ENCODE results near the gene BNC2. TPM values are rescaled to one million over a fixed set of nuclear protein-coding genes. Genes with fewer than 3 reads are reported as not detected.

Gene BNC2
- polyA plus RNA-seq, 4 donors: 0.81 to 11.1 (median 1.3) TPM; not detected in 1

DNA sequence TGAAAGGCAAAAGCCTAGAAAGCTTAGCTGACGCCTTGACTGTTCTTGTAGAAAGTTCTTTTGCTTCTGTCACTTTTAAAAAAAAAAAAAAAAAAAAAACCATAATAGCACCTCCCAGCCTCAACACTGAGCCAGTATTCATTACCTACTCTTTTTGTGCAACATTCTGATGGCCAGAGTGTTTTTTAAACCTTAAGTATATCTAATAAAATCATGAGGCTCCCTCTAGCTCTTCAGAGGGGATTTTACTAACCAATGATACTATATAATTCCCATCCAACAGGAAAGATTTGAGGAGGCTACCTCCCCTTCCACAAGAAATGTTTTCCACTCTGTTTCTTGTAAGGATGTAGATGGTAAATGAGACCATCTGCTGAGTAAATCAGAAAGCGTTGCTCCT is 3.9 kb downstream of the BNC2 start:
- no peaks in the 10 kb centered on the region for H3K9me3 ChIP-seq (ENCODE audit: control insufficient read depth in 2 of 2, insufficient read depth in 1 of 2, low read depth in 1 of 2, low read length in 1 of 2)
- no peaks in the 10 kb centered on the region for H3K36me3 ChIP-seq (ENCODE audit: control insufficient read depth in 3 of 3, insufficient read depth in 2 of 3, low read depth in 1 of 3, low read length in 3 of 3)
- no peak overlapping the region for H3K27ac ChIP-seq (ENCODE audit: low read depth in 1 of 3, low read length in 2 of 3)
- H3K27me3 ChIP-seq (ENCODE audit: control insufficient read depth in 3 of 3, insufficient read depth in 3 of 3, low read length in 3 of 3): peaks cover 0 to 36% (median under 1%) of the 10 kb centered on the region in 3 donors
- FAIRE-seq (no peak), DNase-seq (no peak)
- WGBS, 3 donors: 63 to 74% (median 63%) methylated on average over 2 of the region's 2 CpGs
- H3K4me3 ChIP-seq (ENCODE audit: low read depth in 1 of 3, low read length in 3 of 3): no peak overlapping the region
- H3K4me1 ChIP-seq (ENCODE audit: control insufficient read depth in 3 of 3, insufficient read depth in 2 of 3, low read depth in 1 of 3, low read length in 2 of 3): peaks cover 0 to 4% (median 0%) of the 10 kb centered on the region in 3 donors

DNA sequence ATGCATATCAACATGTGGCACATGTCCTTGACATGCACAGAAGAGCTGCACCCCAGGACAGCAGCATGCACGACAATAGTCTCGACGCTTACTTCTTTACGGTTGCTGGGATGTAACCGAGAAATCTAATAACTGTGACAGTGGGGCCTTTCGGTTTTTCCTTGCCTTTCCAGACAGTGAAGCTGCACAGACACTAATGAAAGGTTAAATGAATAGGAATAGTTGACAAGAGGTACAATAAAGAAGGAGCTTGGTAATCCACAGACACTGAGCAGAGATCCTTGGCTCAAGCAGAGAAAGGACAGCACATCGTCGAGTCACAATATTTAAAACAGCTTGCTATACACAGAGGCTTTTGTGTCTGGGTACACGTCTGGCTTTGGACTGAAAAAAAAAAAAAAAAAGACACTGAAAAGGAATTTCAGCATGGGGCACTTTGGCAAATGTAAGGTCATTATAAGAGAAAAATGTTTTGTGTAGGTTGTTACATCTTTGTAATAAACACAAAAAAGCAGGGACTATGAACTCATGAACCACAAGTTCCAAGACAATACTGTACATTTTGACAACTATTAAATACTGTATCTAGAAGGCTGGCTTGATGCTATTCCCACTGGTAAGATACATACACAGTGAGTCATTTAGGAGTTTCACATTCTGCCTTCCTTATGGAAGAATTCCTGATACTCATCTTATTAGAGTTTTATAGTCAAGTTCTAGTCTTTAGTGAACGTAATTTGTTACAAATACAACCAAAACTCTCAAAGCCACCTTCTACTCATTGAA is 5.6 kb downstream of the BNC2 start:
- 75 to 84% (median 77%) methylated on average over 10 of the region's 10 CpGs for WGBS, 3 donors
- FAIRE-seq: no peak

DNA sequence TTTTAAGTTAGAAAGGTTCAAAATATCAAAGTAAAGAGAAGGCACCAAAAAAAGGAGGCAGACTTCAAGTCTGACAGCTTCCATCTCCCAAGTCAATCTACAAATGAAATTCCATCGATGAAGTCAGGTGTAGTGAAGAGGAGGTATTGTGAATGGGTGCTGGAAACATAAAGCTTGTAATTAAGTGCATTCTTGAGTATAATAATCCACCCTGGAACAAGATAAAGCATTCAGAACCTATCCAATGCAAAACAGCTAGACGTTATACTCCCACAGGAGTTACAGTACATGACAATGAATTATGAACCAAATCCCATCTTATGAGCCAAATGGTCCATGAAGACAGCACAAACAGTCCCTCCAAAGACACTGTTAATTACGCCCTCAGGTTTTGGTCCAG is 22.3 kb downstream of the BNC2 start:
- WGBS, 3 donors: 61 to 85% (median 64%) methylated on average over 3 of the region's 3 CpGs
- Histone ChIP-seq H3K4me3 (ENCODE audit: low read depth in 1 of 3, low read length in 3 of 3) (no peak overlapping the region), H3K4me1 (ENCODE audit: control insufficient read depth in 3 of 3, insufficient read depth in 2 of 3, low read depth in 1 of 3, low read length in 2 of 3) (no peaks in the 10 kb centered on the region), H3K27me3 (ENCODE audit: control insufficient read depth in 3 of 3, insufficient read depth in 3 of 3, low read length in 3 of 3) (no peaks in the 10 kb centered on the region), H3K36me3 (ENCODE audit: control insufficient read depth in 3 of 3, insufficient read depth in 2 of 3, low read depth in 1 of 3, low read length in 3 of 3) (no peaks in the 10 kb centered on the region), H3K9me3 (ENCODE audit: control insufficient read depth in 2 of 2, insufficient read depth in 1 of 2, low read depth in 1 of 2, low read length in 1 of 2) (no peaks in the 10 kb centered on the region), H3K27ac (ENCODE audit: low read depth in 1 of 3, low read length in 2 of 3) (no peak overlapping the region)
- no peak for FAIRE-seq
- DNase-seq: no peak

More for the DNA sequence above, 5.6 kb downstream of the BNC2 start:
- Histone ChIP-seq H3K9me3 (ENCODE audit: control insufficient read depth in 2 of 2, insufficient read depth in 1 of 2, low read depth in 1 of 2, low read length in 1 of 2) (no peaks in the 10 kb centered on the region), H3K4me3 (ENCODE audit: low read depth in 1 of 3, low read length in 3 of 3) (no peak overlapping the region), H3K27ac (ENCODE audit: low read depth in 1 of 3, low read length in 2 of 3) (no peak overlapping the region), H3K27me3 (ENCODE audit: control insufficient read depth in 3 of 3, insufficient read depth in 3 of 3, low read length in 3 of 3) (peaks cover 0 to 25% (median 0%) of the 10 kb centered on the region in 3 donors), H3K36me3 (ENCODE audit: control insufficient read depth in 3 of 3, insufficient read depth in 2 of 3, low read depth in 1 of 3, low read length in 3 of 3) (no peaks in the 10 kb centered on the region), H3K4me1 (ENCODE audit: control insufficient read depth in 3 of 3, insufficient read depth in 2 of 3, low read depth in 1 of 3, low read length in 2 of 3) (peaks cover 0 to 4% (median 0%) of the 10 kb centered on the region in 3 donors)
- no peak for DNase-seq

DNA sequence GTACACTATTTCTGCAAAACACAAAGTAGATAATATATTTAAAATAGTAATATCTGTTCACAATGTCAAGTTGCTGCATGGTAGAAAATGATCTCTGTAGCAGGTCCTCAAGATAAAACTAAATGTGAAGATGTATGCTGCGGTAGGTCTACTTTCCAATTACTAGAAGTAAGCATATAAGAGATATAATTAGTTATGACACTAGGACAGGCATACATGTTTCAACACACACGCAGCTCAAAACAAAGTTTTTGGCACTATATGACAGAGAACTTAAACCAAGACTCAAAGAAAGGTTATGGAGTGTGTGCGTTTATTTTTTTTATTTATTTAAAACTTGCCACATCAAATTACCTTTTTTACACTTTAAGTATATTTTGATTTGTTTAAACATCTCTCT is 23.5 kb downstream of the BNC2 start:
- Histone ChIP-seq H3K27me3 (ENCODE audit: control insufficient read depth in 3 of 3, insufficient read depth in 3 of 3, low read length in 3 of 3) (no peaks in the 10 kb centered on the region), H3K4me1 (ENCODE audit: control insufficient read depth in 3 of 3, insufficient read depth in 2 of 3, low read depth in 1 of 3, low read length in 2 of 3) (no peaks in the 10 kb centered on the region), H3K36me3 (ENCODE audit: control insufficient read depth in 3 of 3, insufficient read depth in 2 of 3, low read depth in 1 of 3, low read length in 3 of 3) (no peaks in the 10 kb centered on the region), H3K27ac (ENCODE audit: low read depth in 1 of 3, low read length in 2 of 3) (no peak overlapping the region), H3K4me3 (ENCODE audit: low read depth in 1 of 3, low read length in 3 of 3) (no peak overlapping the region), H3K9me3 (ENCODE audit: control insufficient read depth in 2 of 2, insufficient read depth in 1 of 2, low read depth in 1 of 2, low read length in 1 of 2) (no peaks in the 10 kb centered on the region)
- no peak for FAIRE-seq
- 57 to 58% (median 57%) methylated on average over 3 of the region's 3 CpGs for WGBS, 3 donors
- no peak for DNase-seq

DNA sequence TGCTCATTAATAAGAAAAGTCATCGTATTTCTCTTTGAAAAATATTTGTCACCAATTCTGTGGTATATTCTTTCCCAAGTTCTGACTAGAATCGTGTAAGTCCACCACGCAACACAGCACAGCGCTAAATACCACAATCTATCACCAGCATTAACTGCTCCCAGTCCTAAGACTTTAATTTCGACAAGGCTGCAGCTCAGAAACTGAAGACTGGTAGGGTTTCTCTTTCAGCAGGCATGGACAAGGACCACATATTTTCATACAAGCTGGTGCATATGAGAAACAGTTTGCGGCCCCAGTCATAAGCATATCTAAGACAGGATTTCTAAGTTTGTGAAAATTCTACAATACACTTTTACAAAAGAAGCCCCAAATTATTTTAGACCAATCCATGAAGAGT is 24.1 kb downstream of the BNC2 start:
- no peak for FAIRE-seq
- Histone ChIP-seq H3K27me3 (ENCODE audit: control insufficient read depth in 3 of 3, insufficient read depth in 3 of 3, low read length in 3 of 3) (no peaks in the 10 kb centered on the region), H3K27ac (ENCODE audit: low read depth in 1 of 3, low read length in 2 of 3) (no peak overlapping the region), H3K4me3 (ENCODE audit: low read depth in 1 of 3, low read length in 3 of 3) (no peak overlapping the region), H3K36me3 (ENCODE audit: control insufficient read depth in 3 of 3, insufficient read depth in 2 of 3, low read depth in 1 of 3, low read length in 3 of 3) (no peaks in the 10 kb centered on the region), H3K9me3 (ENCODE audit: control insufficient read depth in 2 of 2, insufficient read depth in 1 of 2, low read depth in 1 of 2, low read length in 1 of 2) (no peaks in the 10 kb centered on the region), H3K4me1 (ENCODE audit: control insufficient read depth in 3 of 3, insufficient read depth in 2 of 3, low read depth in 1 of 3, low read length in 2 of 3) (no peaks in the 10 kb centered on the region)
- no peak for DNase-seq
- WGBS, 3 donors: 86 to 89% (median 88%) methylated on average over 6 of the region's 6 CpGs

DNA sequence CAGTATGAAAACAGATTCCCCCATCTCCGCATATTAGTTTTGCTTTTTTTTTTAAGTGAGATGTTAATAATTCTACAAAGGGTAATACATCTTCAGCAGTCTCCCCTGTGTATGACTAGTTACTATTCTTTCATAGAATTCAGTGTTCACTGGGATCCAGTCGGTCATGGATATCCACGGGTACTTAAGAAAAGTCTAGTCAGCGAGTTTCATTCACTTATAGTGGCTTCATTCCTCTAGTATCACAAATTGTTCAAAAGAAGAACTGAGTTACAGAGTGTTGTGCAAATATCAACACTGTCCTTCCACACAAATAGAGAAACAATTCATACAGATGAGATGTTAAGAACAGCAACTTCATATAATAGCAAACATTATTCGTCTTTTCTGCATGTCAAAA is 35.7 kb downstream of the BNC2 start:
- H3K9me3 ChIP-seq (ENCODE audit: control insufficient read depth in 2 of 2, insufficient read depth in 1 of 2, low read depth in 1 of 2, low read length in 1 of 2): no peaks in the 10 kb centered on the region
- H3K36me3 ChIP-seq (ENCODE audit: control insufficient read depth in 3 of 3, insufficient read depth in 2 of 3, low read depth in 1 of 3, low read length in 3 of 3): no peaks in the 10 kb centered on the region
- peaks cover 0 to 9% (median 0%) of the 10 kb centered on the region in 3 donors for H3K4me1 ChIP-seq (ENCODE audit: control insufficient read depth in 3 of 3, insufficient read depth in 2 of 3, low read depth in 1 of 3, low read length in 2 of 3)
- H3K4me3 ChIP-seq (ENCODE audit: low read depth in 1 of 3, low read length in 3 of 3): no peak overlapping the region
- no peak overlapping the region for H3K27ac ChIP-seq (ENCODE audit: low read depth in 1 of 3, low read length in 2 of 3)
- FAIRE-seq (no peak), DNase-seq (no peak)
- WGBS, 3 donors: 78 to 88% (median 82%) methylated on average over 5 of the region's 5 CpGs
- no peaks in the 10 kb centered on the region for H3K27me3 ChIP-seq (ENCODE audit: control insufficient read depth in 3 of 3, insufficient read depth in 3 of 3, low read length in 3 of 3)

DNA sequence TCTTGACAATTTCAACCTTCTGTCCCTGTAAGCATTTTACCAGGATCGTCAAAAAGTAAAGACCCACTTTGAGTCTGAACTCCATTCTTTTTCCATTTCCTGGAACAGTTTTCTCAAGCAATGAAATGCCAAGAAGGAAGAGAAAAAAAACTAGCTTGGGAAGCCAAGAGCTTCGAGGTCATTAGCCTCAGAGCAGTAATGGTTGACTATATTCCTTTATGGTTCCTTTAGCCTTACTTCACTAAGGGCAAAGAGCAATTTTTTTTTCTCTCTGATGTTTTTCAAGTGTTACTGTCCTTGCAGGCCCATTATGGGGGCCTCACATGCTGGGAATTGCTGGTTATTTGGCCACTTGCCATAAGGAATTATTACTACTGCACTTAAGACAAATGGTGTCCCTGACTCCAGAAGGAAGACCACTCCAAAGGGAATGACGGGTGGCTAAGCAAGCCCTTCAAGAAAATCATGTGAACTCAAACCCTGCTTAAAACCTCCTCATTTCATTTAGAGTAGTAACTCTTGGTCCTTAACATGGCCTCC is 37.1 kb downstream of the BNC2 start:
- Histone ChIP-seq H3K9me3 (ENCODE audit: control insufficient read depth in 2 of 2, insufficient read depth in 1 of 2, low read depth in 1 of 2, low read length in 1 of 2) (no peaks in the 10 kb centered on the region), H3K27ac (ENCODE audit: low read depth in 1 of 3, low read length in 2 of 3) (peak overlapping the region in 1 of 3 donors; percentile 87), H3K4me1 (ENCODE audit: control insufficient read depth in 3 of 3, insufficient read depth in 2 of 3, low read depth in 1 of 3, low read length in 2 of 3) (peaks cover 0 to 9% (median 0%) of the 10 kb centered on the region in 3 donors), H3K36me3 (ENCODE audit: control insufficient read depth in 3 of 3, insufficient read depth in 2 of 3, low read depth in 1 of 3, low read length in 3 of 3) (no peaks in the 10 kb centered on the region), H3K27me3 (ENCODE audit: control insufficient read depth in 3 of 3, insufficient read depth in 3 of 3, low read length in 3 of 3) (peaks cover 0 to 3% (median 0%) of the 10 kb centered on the region in 3 donors), H3K4me3 (ENCODE audit: low read depth in 1 of 3, low read length in 3 of 3) (no peak overlapping the region)
- FAIRE-seq (no peak), DNase-seq (peak in 1 of 2 donors; percentile 82)
- 33 to 44% (median 36%) methylated on average over 3 of the region's 3 CpGs for WGBS, 3 donors

DNA sequence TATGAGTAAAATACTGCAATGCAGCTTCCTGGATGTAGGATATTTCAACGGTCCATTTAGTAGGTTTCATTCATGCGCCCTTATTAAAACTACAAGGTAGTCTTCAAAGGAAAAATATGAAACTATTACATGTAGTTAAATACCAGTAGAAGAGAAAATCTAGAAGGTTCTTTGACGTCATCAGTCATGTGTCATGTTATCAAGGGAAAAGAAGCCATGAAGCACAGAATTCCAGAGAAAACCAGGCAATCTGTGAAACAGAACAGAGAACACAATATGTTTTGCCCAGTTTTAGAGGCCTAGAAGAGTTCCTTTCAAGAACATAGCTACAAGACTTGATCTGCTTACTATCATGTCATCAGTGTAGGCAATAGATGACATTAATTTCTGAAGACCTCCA is 38.4 kb downstream of the BNC2 start:
- WGBS, 3 donors: 86 to 93% (median 93%) methylated on average over 3 of the region's 3 CpGs
- no peak overlapping the region for H3K27ac ChIP-seq (ENCODE audit: low read depth in 1 of 3, low read length in 2 of 3)

More for the DNA sequence above, 38.4 kb downstream of the BNC2 start:
- H3K36me3 ChIP-seq (ENCODE audit: control insufficient read depth in 3 of 3, insufficient read depth in 2 of 3, low read depth in 1 of 3, low read length in 3 of 3): no peaks in the 10 kb centered on the region
- H3K4me1 ChIP-seq (ENCODE audit: control insufficient read depth in 3 of 3, insufficient read depth in 2 of 3, low read depth in 1 of 3, low read length in 2 of 3): peaks cover 0 to 9% (median 0%) of the 10 kb centered on the region in 3 donors
- no peak for FAIRE-seq
- no peak for DNase-seq
- no peak overlapping the region for H3K4me3 ChIP-seq (ENCODE audit: low read depth in 1 of 3, low read length in 3 of 3)
- H3K9me3 ChIP-seq (ENCODE audit: control insufficient read depth in 2 of 2, insufficient read depth in 1 of 2, low read depth in 1 of 2, low read length in 1 of 2): no peaks in the 10 kb centered on the region
- peaks cover 0 to 3% (median 0%) of the 10 kb centered on the region in 3 donors for H3K27me3 ChIP-seq (ENCODE audit: control insufficient read depth in 3 of 3, insufficient read depth in 3 of 3, low read length in 3 of 3)
